H1 (cell line): ENCODE measurements around the gene HOTAIR. TPM values are rescaled to one million over a fixed set of nuclear protein-coding genes. Genes with fewer than 3 reads are reported as not detected.

Experiments
- CEBPB ChIP-seq: IDR thresholded peaks from 2 replicates; pipeline ENCODE4 v1.6.1; 2012; ENCODE audit warnings: low read depth, low read length
- GABPA ChIP-seq: IDR thresholded peaks from 2 replicates; pipeline ENCODE4 v1.6.1; 2011; ENCODE audit warnings: mild to moderate bottlenecking, low read length, moderate library complexity, borderline replicate concordance; ENCODE audit not compliant: insufficient read depth
- RFX5 ChIP-seq: IDR thresholded peaks from 2 replicates; pipeline ENCODE4 v1.6.1; 2011; ENCODE audit warnings: low read depth, low read length, improper control_type of control experiment, borderline replicate concordance
- SIN3A ChIP-seq, 2 experiments: IDR thresholded peaks in 1 of 2; conservative IDR thresholded peaks in 1 of 2; 2 replicates each; pipeline ENCODE4 v1.6.1; 2011 to 2012; ENCODE audit warnings: low read length in 2 of 2, improper control_type of control experiment in 1 of 2, low read depth in 1 of 2, mild to moderate bottlenecking in 1 of 2
- USF2 ChIP-seq: IDR thresholded peaks from 2 replicates; pipeline ENCODE4 v1.6.1; 2011; ENCODE audit warnings: low read length, improper control_type of control experiment
- polyA plus RNA-seq, 7 experiments: library from polyadenylated mRNA; depleted of rRNA in 3 of 7; stranded (reverse) in 5 of 7; unstranded in 2 of 7; fragments of >200 nt in 5 of 7; fragments of 200-250 nt in 2 of 7; gene quantifications; 1 replicate in 5 of 7; 2 replicates in 1 of 7; 4 replicates in 1 of 7; pipeline versions ENCODE4 v1.2.1 to v1.2.3, GENCODE V29; 2011 to 2013; ENCODE audit warnings: missing spikeins in 2 of 7, mixed read lengths in 2 of 7
- total RNA-seq: library from RNA; stranded (reverse); fragmentation: NEBNext Ultra II Directional; extraction: Animal tissue kit (Norgen Biotek cat#: 25700); gene quantifications from 2 replicates; pipeline ENCODE4 v1.2.1, GENCODE V29; 2021

The HOTAIR gene
- total and polyA plus RNA-seq, 2 of the 8 experiments (the other 6 are each of a cell fraction or from before 2014, with no cell fraction given), result not detected

GRCh38 chr12:53988541-53989226 lies 13.9 kb upstream of the HOTAIR start (continued):
- TF ChIP-seq SIN3A (conservative IDR thresholded peaks at IDR 0.05 in 1 of 2, IDR thresholded peaks at IDR 0.05 in 1 of 2; ENCODE audit: low read depth in 1 of 2, low read length in 2 of 2) (no peak), USF2 (no peak), CEBPB (no peak), RFX5 (no peak), GABPA (no peak)
